GM21381 (cell line): ENCODE results near the gene LMX1B.
"Not testable (repeated sequence)": the region's sequence is repeated elsewhere in the genome, so short reads cannot be mapped to it uniquely, and the experiment has no call there.

Source experiments
- ATAC-seq: cut with Tn5 transposase; IDR thresholded peaks from one replicate; pipeline ENCODE4 v1.9.1; 2021; ENCODE audit warnings: mild to moderate bottlenecking, moderate library complexity; ENCODE audit not compliant: unreplicated experiment

LMX1B gene

DNA sequence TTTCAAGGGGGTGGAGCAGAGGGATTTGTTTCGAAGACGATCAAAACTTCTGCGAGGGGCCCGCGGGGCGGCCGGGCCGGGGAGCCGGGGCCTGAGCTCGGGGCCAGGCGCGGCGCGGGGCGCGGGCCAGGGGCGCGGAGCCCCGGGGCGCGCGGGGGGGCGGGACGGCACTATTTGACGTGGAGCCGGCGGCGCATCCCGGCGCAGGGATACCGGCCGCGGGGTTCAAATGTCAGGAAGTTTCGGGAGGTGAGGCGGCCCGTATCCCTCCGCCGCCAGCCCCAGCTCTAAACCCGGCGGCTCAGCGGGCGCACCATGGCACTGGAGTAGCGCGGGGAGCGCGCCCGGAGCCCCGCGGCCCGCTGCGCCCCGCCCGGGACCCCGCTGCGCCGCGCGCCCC, at the start of gene LMX1B:
LMX1B (plus strand) TSS at position 278 of the 400 bp plus-strand sequence. CDS start 522 bp downstream, outside the sequence.
- no peak for ATAC-seq

DNA sequence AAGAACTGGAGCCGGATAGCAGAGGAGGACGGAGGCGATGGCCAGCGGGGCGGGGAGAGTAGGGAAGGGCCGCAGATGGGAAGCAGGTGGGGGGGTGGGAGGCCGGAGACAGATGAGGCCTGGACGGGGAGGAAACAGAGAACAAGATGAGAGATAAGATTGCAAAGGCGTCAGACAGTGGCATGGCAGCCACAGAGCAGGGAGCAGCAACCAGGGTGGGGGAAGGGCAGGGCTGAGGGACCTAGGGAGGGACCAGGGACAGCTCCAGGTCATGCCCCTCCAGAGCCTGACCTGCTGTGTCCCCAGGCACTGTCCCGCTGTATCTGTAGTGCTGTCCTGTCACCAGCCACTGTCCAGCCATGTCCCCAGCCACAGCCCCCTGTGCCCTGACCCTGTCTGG, 49.6 kb upstream of the LMX1B start:
- no peak for ATAC-seq

DNA sequence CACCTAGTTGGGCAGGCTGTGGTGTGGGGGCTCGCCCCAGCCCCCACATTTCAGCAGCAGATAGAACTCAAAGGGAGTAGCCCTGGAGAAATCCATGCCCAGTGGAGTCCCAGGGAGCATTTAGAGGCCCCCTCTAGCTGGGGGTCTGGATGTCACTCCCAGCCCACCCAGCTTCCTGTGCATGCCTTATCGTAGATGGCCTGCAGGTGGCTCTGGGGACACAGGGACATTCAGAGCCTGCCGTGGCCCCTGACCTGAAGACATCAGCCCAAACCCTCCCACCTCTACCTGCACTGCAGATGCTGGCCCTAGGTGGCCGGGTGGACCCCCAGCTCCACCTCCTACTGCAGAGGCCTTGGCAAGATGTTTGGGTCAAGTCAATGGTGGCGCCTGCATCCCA, 49.0 kb upstream of the LMX1B start:
- ATAC-seq: no peak

DNA sequence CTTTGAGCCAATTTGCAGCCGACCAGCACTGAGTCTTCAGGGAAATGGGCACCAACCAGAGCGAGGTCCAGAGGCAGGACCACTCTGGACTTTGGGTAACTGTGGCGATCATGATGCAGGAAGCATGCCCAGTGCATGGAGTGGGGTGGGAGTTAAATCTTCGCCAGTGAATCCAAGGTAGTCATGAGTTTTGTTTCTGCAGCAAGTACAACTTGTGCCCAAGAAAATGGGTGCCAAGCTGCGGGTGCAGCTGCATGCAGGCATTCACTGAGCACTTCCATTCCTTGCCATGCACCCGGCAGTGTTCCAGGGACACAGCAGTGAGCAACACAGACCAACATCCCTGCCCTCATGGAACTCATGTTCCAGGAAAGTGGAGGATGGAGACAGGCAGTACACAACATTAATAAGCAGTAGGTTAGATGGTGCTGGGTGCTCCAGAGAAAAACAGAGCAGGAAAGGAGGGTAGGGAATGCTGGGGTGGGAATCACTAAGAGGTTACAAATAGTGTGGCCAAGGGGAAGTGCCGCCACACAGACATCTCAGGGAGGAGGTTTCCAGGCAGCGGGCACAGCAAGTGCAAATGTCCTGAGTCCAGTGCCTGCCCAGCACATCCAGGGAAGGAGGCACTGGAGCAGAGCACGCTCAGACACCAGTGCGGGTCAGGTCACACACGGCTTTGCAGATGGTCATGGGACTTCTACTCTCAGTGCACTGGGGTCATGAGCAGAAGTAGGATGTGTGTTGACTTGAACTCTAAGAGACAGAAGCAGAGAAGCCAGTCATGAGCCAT, 48.2 kb upstream of the LMX1B start:
- ATAC-seq: no peak

DNA sequence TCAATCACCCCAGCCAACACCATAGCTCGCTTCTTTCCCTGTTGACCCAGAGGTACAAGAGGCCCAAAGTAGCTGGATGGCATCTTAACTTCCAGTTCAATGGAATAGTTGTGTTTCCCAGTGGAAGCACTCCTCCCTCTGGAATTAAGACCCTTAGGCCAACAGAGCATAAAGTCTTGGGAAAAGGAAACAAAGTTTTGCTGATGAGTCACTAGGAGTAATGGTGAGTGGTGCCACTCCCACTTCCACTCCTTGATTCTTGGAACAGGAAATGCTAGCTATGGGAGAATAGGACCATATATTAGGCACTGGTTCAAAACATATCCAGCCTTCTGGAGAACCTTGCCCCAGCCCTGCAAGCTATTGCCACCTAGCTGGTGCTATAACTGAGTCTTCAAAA, 44.7 kb upstream of the LMX1B start:
- no peak for ATAC-seq

DNA sequence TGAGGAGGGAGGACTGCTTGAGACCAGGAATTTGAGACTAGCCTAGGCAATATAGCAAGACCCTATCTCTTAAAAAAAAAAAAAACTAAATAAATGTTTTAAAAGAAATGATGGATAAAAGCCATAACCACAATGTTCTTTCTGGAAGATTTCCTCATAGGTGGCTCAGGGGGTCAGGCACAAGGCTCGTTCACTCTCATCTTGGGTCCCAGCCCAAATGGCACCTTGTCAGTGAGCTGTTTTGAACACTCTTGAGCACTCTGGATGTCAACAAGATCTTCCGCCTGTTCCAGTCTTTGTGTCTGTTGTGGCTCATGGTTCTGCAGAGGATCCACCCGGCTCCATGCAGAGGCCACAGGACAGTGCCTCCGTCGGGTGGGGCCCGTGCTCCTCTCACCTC, 35.7 kb upstream of the LMX1B start:
- no peak for ATAC-seq

DNA sequence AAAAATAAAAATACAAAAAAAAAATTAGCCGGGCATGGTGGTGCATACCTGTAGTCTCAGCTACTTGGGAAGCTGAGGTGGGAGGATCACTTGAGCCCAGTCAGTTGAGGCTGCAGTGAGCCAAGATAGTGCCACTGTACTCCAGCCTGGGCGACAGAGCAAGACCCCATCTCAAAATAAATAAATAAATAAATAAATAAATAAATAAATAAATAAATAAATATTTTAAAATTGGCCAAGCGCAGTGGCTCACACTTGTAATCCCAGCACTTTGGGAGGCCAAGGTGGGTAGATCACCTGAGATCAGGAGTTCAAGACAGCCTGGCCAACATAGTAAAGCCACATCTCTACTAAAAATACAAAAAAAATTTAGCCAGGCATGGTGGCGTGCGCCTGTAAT, 33.4 kb upstream of the LMX1B start:
- not testable (repeated sequence) for ATAC-seq

DNA sequence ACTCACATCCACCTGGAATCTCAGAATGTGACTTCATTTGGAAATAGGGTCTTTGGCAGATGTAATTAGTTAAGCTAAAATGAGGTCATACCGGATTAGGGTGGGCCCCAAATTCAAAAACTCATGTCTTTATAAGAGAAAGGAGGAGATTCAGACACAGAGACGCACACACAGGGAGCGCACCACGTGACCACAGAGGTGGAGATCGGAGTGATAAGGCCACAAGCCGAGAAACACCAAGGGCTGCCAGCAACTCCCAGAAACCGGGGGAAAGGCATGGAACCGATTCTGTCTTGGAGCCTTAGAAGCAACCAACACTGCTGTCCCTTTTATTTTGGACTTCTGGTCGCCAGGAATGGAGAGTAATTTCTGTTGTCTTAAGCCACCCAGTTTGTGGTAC, 31.8 kb upstream of the LMX1B start:
- no peak for ATAC-seq

DNA sequence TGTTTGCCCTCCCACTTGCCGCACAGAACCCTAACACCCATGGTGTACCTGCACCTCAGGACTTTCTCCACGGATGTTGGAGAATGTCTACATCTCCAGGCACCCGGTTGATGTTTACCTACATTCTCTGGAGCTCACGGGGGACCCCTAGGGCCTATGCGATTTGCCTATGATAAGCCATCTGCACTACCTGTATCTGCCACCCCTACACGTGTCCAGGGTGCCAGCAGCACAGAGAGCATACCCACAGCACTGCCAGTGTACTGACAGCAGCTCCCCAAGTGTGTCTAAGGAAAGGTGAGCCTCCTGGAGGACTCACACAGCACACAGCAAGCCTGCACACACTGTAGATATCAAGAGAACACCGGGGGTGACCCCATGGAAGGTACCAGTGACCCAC, 31.3 kb upstream of the LMX1B start:
- no peak for ATAC-seq

DNA sequence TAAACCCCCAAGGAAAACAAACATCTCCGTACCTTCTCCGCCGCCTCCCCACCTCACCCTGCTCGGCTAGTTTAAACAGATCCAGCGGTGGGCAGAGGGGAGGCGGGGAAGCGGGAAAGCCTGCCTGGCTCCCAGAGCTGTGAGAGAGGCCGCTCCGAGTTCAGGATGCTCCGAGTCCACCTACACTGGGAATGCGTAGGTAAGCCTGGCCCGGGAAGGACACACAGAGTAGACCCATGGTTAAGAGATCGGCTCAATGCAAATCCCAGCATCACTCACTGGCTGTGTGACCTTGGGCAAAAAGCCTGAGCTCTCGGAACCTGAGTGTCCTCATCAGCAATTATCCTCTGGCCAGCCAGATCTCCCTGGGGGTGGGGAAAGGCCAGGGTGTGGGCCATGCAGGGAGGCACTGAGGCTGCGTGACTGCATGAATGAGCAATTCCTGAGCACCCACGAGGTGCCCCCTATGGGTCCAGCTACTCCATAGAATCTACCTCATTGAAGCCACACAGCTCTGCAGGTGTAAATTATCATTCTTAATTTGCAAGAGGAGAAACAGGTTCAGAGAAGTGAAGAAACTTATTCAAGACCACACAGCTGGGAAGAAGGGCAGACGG, 30.5 kb upstream of the LMX1B start:
- ATAC-seq: no peak

DNA sequence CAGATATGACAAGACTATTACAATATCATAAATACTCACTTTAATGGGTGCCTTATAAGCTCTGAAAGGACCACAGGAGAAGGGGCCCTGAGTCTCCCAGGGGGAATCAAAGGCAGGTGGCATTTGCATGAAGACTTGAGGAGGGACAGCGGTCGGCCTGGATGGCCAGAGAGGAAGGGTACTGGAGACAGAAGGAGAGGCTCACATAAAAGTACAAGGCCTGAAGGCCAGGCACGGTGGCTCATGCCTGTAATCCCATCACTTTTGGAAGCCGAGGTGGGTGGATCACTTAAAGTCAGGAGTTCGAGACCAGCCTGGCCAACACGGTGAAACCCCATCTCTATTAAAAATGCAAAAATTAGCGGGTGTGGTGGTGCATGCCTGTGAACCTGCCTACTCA, 29.1 kb upstream of the LMX1B start:
- ATAC-seq: no peak

DNA sequence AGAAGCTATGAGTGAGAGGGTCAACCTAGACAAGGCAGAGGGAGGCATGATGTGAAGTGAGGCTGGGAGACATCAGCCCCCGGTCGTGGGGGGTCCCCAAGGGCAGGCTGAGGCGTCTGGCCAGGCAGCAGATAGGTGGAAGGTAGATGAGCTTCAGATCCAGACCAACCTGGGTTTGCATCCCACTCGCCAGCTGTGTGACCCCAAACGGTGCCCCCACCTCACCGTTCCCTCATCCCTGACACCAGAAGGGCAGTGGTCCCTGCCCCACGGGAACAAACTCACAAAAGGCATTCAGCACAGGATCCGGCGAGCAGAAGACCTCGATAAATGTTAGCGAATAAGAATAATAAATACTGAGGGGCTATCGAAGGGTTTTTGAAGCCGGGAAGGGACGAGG, 27.5 kb upstream of the LMX1B start:
- ATAC-seq: no peak

DNA sequence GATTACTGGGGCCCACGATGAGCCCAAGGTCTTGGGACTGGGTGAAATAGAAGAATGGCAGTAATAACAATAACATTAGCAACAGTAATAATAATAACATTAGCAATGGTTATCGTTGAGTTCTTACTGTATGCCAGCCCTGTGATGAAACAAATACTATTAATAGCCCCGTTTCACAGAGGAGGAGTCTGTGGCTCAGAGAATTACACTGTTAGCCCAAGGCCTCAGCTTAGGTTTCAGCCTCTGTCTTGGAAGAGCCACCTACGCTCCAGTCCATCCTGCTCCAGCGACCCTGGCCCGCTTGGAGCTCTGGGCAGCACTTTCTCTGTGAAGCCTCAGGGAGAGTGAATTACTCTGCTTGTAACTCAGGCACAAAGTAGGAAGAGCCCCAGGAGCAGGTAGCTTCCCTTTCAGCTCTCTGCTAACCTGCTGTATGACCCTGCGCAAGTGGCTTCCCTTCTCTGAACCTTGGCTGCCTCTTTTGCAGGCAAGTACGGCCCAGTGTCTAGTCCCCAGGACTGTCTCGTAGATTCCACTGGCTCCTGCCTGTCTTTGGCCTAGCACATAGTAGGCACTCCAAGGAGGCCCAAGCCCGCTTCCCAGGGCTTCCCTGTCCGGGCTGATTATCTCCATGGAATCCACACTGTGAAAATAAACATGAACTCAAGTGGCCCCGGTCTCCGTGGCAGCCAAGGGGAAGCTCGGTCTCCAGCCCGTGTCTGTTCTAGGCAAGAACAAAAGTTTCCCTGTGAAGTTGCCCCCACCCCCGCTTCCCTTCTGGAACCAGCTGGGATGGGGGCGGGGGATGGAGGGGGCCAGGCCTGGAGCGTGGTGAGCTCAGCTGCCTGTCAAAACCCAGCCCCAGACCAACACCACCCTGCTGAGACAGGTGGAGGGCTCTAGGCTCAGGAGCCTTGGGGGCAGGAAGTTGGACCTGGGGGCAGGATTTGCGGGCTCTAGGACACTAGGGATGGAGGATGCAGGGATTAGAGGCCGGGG, 26.2 kb upstream of the LMX1B start:
- ATAC-seq: no peak

DNA sequence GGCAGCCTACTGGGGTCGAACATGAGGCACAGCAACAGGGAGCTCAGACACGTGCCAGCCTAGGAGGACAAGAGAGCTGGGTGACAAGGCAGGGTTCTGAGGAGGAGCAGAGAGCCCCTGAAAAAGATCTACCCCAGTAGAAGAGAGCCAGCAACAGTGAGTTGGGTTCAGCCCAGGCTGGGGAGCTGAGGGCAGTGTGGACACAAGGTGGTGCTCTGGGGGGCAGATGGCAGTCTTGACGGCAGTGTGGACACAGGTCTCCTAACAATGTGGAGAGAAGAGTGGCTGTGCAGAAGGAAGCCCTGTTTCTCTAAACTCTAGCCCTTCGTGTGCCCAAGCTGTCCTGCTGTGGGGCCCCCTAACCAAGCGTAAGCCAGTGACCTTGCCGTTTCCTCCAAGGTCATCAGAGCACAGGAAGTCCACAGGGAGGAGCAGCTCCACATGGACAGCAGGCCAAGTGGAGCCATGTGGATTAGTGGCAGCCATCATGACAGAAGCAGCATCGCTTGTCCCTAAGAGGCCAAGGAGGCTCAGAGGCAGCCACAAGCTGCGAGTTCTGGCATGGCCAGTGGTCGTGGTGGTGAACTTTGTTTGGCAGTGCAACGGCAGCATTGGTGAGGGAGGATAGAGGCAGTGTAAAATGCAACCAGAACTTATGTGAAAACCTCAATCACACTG, 25.1 kb upstream of the LMX1B start:
- no peak for ATAC-seq

DNA sequence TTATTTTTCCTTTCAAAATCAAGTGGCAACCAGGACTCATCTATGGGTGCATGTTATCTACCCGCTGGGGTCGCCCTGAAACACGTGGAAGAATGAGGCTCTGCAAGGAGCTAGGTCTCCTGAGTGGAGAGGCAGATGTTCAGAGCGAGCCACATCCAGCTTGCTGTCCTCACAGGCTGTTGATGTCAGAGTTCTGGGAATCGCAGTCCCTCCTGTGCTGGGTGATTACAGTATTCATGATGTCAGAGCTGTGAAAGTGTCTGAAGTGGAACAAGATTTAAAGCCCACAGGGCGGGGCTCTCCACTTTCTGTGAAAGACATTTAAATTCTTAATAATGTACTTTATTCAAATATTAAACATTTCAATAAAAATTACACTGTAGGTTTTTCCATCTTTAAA, 24.4 kb upstream of the LMX1B start:
- no peak for ATAC-seq

DNA sequence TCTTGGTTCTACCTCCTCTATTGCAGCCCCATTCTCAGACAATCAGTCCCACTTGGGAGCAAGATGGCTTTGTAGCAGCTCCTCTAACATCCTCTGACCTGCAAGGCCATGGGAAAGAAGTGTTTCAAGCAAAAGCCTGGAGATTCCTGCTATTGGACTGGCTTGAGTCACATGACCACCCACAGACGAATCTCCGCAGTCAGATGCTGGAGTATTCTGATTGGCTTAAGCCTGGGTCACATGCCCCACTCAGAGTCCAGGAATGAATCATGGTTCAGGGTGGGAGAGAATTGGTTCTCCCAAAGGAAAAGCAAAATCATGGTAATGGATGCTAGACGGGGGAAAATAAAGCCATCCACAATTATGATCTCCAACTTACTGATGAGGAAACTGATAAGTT, 22.6 kb upstream of the LMX1B start:
- ATAC-seq: no peak

DNA sequence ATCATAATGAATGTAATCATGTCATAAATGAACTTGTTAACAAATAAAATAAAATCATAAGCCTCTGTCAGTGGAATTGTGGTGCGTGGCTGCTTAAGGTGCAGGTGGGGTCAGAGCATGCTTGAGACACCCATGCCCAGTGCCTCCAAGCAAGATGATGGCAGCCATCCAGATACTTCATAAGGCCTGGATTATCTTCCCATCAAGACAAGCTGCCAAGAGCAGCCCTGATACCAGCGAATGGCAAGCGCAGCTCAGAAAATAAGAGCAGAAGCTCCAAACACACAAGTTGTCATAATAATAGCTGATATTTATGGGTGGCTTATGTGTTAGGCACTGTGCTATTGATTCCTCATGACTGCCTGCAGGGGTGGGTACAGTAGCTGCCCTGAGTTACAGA, 21.8 kb upstream of the LMX1B start:
- ATAC-seq: no peak

DNA sequence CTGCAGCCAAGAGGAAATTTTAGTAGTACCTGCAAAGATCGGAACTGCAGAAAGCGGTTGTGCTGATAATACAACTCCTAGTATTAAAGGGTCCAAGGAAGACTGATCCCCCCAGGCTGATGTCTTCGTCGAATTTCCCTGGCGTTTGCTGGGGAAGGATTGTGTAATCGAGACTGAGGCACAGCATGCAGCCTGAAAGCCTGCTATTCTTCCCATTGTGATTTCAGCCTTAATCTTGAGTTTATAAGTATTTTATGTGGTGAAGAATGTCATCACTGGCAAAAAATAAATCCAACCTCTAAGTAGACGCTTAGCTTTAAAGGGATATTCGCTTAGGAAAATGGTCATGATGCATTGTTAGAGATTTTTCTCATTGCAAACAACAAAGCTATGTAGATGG, 21.3 kb upstream of the LMX1B start:
- no peak for ATAC-seq

DNA sequence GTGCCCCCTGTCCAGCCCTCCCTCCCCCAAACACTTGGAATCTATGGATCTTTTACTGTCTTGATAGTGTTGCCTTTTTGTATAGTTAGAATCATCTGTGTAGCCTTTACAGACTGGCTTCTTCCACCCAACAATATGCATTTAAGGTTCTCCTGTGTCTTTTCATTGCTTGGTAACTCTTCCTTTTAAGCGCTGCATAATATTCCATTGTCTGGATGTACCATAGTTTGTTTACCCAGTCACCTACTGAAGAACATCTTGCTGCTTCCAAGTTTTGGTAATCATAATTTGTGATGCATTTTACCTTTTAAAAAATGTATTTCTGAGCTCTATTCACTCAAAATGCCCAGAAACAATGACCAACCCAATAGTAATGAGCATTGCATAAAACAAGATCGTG, 17.7 kb upstream of the LMX1B start:
- ATAC-seq: no peak

DNA sequence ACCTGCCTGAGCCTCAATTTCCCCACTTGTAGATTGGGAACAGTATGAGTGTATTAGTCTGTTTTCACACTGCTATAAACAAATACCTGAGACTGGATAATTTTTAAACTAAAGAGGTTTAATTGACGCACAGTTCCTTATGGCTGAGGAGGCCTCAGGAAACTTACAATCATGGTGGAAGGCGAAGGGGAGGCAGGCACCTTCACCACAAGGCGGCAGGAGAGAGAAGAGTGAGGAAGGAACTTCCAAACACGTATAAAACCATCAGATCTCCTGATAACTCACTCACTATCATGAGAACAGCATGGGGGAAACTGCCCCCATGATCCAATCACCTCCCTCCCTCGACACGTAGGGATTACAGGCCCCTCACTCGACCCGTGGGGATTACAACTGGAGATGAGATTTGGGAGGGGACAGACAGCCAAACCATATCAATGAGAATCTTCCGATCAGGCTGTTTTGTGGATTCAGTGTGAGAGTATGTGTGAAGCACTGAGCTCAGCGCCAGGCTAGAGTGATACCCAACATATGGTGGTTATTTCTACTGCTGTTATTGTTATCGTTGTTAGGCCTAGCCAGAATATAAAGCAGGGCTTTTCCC, 14.6 kb upstream of the LMX1B start:
- ATAC-seq: no peak
